GM20000 (cell line): ENCODE measurements around the gene FLVCR1.

Source experiments
- DNase-seq: peaks from one replicate; pipeline ENCODE4 v3.0.0; 2012; ENCODE audit warnings: low spot score
- CTCF ChIP-seq: IDR thresholded peaks from 2 replicates; pipeline ENCODE4 v1.5.1; 2012; ENCODE audit warnings: mild to moderate bottlenecking, control low read depth; ENCODE audit errors: extremely low read depth, missing control alignments

The FLVCR1 gene

DNA sequence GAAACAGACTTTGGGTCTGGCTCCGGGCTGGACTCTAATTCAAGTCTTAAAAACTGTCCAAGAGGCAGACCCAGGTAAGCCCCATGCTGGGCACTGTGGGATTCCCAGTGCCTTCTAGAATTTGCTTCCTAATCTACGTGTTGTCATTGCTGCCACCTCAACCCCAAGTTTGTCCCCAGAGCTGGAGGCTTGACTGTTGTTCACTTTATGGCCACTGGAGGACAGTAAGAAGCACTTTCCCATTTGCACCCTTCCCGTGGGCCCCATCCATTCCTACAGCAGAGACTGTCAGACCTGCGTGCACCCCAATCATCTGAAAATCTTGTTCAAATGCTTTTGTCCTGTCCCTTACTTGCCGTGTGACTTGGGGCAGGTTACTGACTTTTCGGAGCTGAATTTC is 62.8 kb downstream of the FLVCR1 start:
- TF ChIP-seq CTCF: peak; percentile 62
- peak; percentile 41 for DNase-seq

DNA sequence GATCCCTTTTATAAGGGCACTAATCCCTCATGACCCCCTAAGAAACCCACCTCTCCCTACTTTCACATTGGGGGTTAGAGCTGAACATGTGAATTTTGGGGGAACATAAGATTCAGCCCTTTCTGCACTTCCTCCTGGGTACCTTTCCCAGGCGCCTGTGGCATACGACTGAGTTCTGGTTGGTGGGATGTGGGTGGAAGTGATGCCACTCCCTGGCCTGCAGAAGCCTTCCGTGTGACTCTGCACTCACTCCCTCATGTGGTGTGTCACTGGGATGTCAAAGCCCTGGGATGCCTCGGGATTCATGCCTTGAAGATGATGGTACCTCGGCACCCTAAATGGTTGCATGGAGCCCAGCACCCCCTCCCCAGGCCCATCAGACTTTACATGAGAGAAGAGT is 63.9 kb downstream of the FLVCR1 start:
- TF ChIP-seq CTCF: no peak
- DNase-seq: no peak

- DNase-seq: no peak
- TF ChIP-seq CTCF: no peak
Observed at GRCh38 chr1:212926372-212926771, 68.3 kb downstream of the FLVCR1 start.

DNA sequence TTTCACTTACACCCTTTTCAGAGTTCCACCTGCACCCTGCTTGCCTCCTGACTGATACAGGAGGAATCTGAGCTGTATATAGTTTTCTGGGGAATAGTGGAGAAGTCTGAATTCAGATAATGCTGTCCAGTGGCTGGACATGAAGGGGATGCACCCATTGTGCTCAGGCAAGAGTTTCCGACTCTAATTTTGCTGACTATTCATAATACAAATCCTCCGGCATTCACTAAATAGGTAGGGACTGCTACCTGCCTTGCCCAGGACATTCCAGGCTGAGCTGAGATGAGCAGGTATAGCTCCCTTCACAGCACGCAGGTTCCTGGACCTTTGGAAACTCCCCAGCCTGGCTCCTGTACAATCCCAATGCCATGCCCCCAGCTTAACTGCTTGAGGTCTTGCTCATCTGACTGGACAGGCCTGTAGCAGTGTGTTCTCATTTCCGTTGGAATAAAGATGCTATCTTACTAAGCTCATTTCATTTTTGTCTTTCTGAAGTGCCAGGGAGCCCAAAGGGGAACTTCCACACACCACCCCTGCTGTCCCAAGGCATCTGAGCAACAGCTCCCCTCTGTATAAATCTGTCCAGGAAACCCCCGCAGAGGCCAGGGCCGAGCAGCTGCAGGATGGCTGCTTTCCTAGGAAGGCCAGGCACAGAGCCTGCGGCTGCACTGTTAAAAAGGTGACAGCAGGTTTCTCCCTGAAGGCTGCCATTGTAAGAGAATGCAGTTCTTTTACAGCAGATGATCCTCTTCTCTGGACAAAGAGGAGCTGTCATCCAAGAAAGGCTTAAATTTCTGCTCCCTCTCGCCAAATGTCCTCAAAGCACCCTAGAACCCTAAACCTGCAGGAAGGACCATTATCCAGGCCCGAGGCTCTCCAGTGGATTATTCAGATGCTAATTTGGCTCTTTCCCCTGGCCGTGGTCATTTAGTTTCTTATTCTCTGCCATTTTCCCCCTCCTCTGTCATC is 70.5 kb downstream of the FLVCR1 start:
- no peak for TF ChIP-seq CTCF
- DNase-seq: no peak

- no peak for DNase-seq
- no peak for TF ChIP-seq CTCF
Observed at GRCh38 chr1:212930986-212931678, 73.1 kb downstream of the FLVCR1 start.

DNA sequence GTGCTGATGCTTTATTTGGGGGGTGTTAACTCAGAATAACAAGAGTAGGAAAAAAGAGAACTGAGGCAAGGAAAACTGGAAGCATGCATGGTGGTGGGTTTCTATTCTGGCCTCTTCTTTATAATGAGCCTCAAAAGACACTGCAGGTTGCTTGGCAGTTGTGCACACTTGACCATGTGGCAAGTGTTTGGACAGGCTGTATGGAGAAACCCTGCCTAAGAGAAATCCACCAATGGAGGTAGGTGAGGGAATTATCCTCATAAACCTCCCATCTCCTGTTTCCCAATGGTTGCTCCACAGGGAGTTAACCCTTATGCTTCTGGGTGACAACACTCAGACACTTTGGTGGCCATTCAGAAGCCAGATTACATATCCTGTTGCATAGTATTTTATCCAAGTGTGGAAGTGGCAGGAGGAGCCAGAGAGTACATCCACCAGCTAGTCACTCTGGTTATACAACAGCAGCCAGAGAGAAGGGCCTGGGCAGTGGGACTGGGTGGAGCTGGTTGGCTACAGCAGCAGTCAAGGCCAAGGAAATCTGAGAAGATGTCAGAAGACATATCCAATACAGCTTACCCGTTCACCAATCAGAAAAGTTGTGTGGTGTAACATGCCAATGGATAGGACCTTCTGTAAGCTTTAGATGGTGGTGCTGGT is 75.9 kb downstream of the FLVCR1 start:
- DNase-seq: no peak
- TF ChIP-seq CTCF: no peak
